Gastrocnemius medialis (tissue), 4 donors: Measurements from ENCODE around the gene PIGR. TPM values are rescaled to one million over a fixed set of nuclear protein-coding genes. Genes with fewer than 3 reads are reported as not detected.
A peak's percentile ranks its signal among the peaks of the same experiment; 100 is the strongest.

ENCODE experiments used
- ATAC-seq, 2 donors: fragments of 150-250 bp; one replicate each; pipeline ENCODE4 v1.9.1; 2016
- DNase-seq, 2 donors: peaks; one replicate each; pipeline ENCODE4 v3.0.0-alpha.2; 2019
- H3K27ac ChIP-seq, 4 donors: fragments of 200-600 bp; sonication (generic); 1 replicate in 1 of 4; 2 replicates in 3 of 4; pipeline ENCODE4 v1.5.1; 2016 to 2018; ENCODE audit warnings: mild to moderate bottlenecking in 2 of 4, moderate library complexity in 1 of 4
- H3K27me3 ChIP-seq, 3 donors: fragments of 200-600 bp; sonication (generic) in 2 of 3; 1 replicate in 1 of 3; 2 replicates in 2 of 3; pipeline versions ENCODE4 v1.5.1 to v1.6.0; 2016 to 2019; ENCODE audit warnings: mild to moderate bottlenecking in 1 of 3, moderate library complexity in 1 of 3
- H3K36me3 ChIP-seq, 2 donors: fragments of 200-600 bp; sonication (generic) in 1 of 2; one replicate each; pipeline ENCODE4 v1.5.1; 2017 to 2018
- H3K4me1 ChIP-seq, 2 donors: fragments of 200-600 bp; sonication (generic) in 1 of 2; one replicate each; pipeline ENCODE4 v1.5.1; 2016 to 2017; ENCODE audit warnings: mild to moderate bottlenecking in 2 of 2
- H3K4me3 ChIP-seq, 4 donors: fragments of 200-600 bp; sonication (generic) in 3 of 4; 1 replicate in 1 of 4; 2 replicates in 3 of 4; pipeline ENCODE4 v1.5.1; 2016 to 2019; ENCODE audit warnings: mild to moderate bottlenecking in 2 of 4
- H3K9me3 ChIP-seq, 3 donors: fragments of 200-600 bp; sonication (generic) in 2 of 3; 1 replicate in 1 of 3; 2 replicates in 2 of 3; pipeline ENCODE4 v1.5.1; 2016 to 2019
- CTCF ChIP-seq, 5 experiments: fragments of 450-650 bp in 3 of 5; fragments of 200-600 bp in 2 of 5; sonication (generic) in 2 of 5; IDR thresholded peaks in 4 of 5; conservative IDR thresholded peaks in 1 of 5; 1 replicate in 4 of 5; 2 replicates in 1 of 5; pipeline ENCODE4 v1.5.1; 2016 to 2019; ENCODE audit warnings: antibody characterized with exemption in 5 of 5, mild to moderate bottlenecking in 3 of 5, moderate library complexity in 3 of 5
- POLR2A ChIP-seq, 2 donors: fragments of 450-650 bp; IDR thresholded peaks; one replicate each; pipeline ENCODE4 v1.6.1; 2017; ENCODE audit warnings: antibody characterized with exemption in 2 of 2, mild to moderate bottlenecking in 2 of 2, moderate library complexity in 2 of 2
- in situ Hi-C, 4 donors: fragments of 200-750 bp; cut with MboI; loops; one replicate each; pipeline versions ENCODE4 v1.15.0 to v1.8.0; 2017; ENCODE audit warnings: low sequenced_read_pairs in 4 of 4
- intact Hi-C: fragments of 100-400 bp; cut with DNase I; formaldehyde crosslinking; loops from one replicate; pipeline ENCODE4 v1.15.1; 2023; ENCODE audit warnings: low total_unique reads
- total RNA-seq, 4 donors: library from RNA; depleted of rRNA; stranded (reverse); fragments of >200 nt; gene quantifications; one replicate each; pipeline versions ENCODE4 v1.1.0 to v1.2.3, GENCODE V29; 2016

The PIGR gene
- total RNA-seq, 4 donors from 2014 or later: 0.10 to 28.4 (median 0.11) TPM; not detected in 1

GRCh38 chr1:206902702-206903101 is 43.6 kb downstream of the PIGR start:
- intact Hi-C loops: no loop called here
- Histone ChIP-seq H3K4me1 (peaks cover 22% of the 10 kb centered on the region in 2 donors), H3K9me3 (no peaks in the 10 kb centered on the region), H3K27me3 (no peaks in the 10 kb centered on the region), H3K36me3 (no peaks in the 10 kb centered on the region), H3K4me3 (no peak overlapping the region), H3K27ac (peak overlapping the region in 2 of 4 donors; percentile 59 to 73)
- no peak for ATAC-seq
- TF ChIP-seq POLR2A (IDR thresholded peaks at IDR 0.05): no peak
- no peak for TF ChIP-seq CTCF (IDR thresholded peaks at IDR 0.05 in 4 of 5, conservative IDR thresholded peaks at IDR 0.05 in 1 of 5)
- in situ Hi-C loops: no loop called here
- no peak for DNase-seq

GRCh38 chr1:206901944-206902343 is 44.3 kb downstream of the PIGR start:
- Histone ChIP-seq H3K36me3 (no peaks in the 10 kb centered on the region), H3K4me1 (peaks cover 18 to 22% of the 10 kb centered on the region in 2 donors), H3K4me3 (no peak overlapping the region), H3K27ac (no peak overlapping the region), H3K9me3 (no peaks in the 10 kb centered on the region), H3K27me3 (no peaks in the 10 kb centered on the region)
- no peak for ATAC-seq
- in situ Hi-C loops: no loop called here
- no peak for TF ChIP-seq CTCF (IDR thresholded peaks at IDR 0.05 in 4 of 5, conservative IDR thresholded peaks at IDR 0.05 in 1 of 5)
- intact Hi-C loops: no loop called here
- DNase-seq: no peak

GRCh38 chr1:206900149-206900548 is 46.1 kb downstream of the PIGR start:
- in situ Hi-C loops (no loop called here), intact Hi-C loops (no loop called here)
- H3K36me3 ChIP-seq: no peaks in the 10 kb centered on the region
- DNase-seq: no peak
- no peak for ATAC-seq
- no peaks in the 10 kb centered on the region for H3K27me3 ChIP-seq
- no peaks in the 10 kb centered on the region for H3K9me3 ChIP-seq
- peaks cover 18 to 28% of the 10 kb centered on the region in 2 donors for H3K4me1 ChIP-seq
- no peak overlapping the region for H3K27ac ChIP-seq
- no peak for TF ChIP-seq POLR2A (IDR thresholded peaks at IDR 0.05)
- TF ChIP-seq CTCF (IDR thresholded peaks at IDR 0.05 in 4 of 5, conservative IDR thresholded peaks at IDR 0.05 in 1 of 5): no peak
- no peak overlapping the region for H3K4me3 ChIP-seq

- no peaks in the 10 kb centered on the region for H3K9me3 ChIP-seq
- no peak overlapping the region for H3K4me3 ChIP-seq
- H3K27ac ChIP-seq: peak overlapping the region in 1 of 4 donors; percentile 58
- ATAC-seq: no peak
- peaks cover 18 to 28% of the 10 kb centered on the region in 2 donors for H3K4me1 ChIP-seq
- intact Hi-C loops: no loop called here
- no peak for TF ChIP-seq CTCF (IDR thresholded peaks at IDR 0.05 in 4 of 5, conservative IDR thresholded peaks at IDR 0.05 in 1 of 5)
- TF ChIP-seq POLR2A (IDR thresholded peaks at IDR 0.05): no peak
- in situ Hi-C loops: no loop called here
- H3K27me3 ChIP-seq: no peaks in the 10 kb centered on the region
- no peaks in the 10 kb centered on the region for H3K36me3 ChIP-seq
- no peak for DNase-seq
Observed at GRCh38 chr1:206899717-206900116, 46.5 kb downstream of the PIGR start.

GRCh38 chr1:206898915-206899431 is 47.3 kb downstream of the PIGR start:
- no peaks in the 10 kb centered on the region for H3K27me3 ChIP-seq
- H3K4me3 ChIP-seq: no peak overlapping the region
- H3K27ac ChIP-seq: peak overlapping the region in 1 of 4 donors; percentile 58
- no peaks in the 10 kb centered on the region for H3K9me3 ChIP-seq
- ATAC-seq (no peak), DNase-seq (no peak)
- in situ Hi-C loops (no loop called here), intact Hi-C loops (no loop called here)
- no peaks in the 10 kb centered on the region for H3K36me3 ChIP-seq
- H3K4me1 ChIP-seq: peaks cover 13 to 27% of the 10 kb centered on the region in 2 donors
- no peak for TF ChIP-seq POLR2A (IDR thresholded peaks at IDR 0.05)
- TF ChIP-seq CTCF (IDR thresholded peaks at IDR 0.05 in 4 of 5, conservative IDR thresholded peaks at IDR 0.05 in 1 of 5): no peak
